ENCODE results near the gene PHKA2.
A peak's percentile ranks its signal among the peaks of the same experiment; 100 is the strongest.

GRCh38 chrX:18994713-18995112 lies 10.8 kb upstream of the PHKA2 start:
- TF ChIP-seq EP300 (IDR thresholded peaks at IDR 0.05) = peak; percentile 28 to 43; a peak in 1 of 5 replicates
- no peak for TF ChIP-seq CTCF (IDR thresholded peaks at IDR 0.05)
- peak; percentile 87 to 95 for TF ChIP-seq CEBPB (IDR thresholded peaks at IDR 0.05)
- TF ChIP-seq MAX (IDR thresholded peaks at IDR 0.05) = 0 out of 2 replicates have a peak, but pooled peaks have one; percentile 27
- TF ChIP-seq ATOH8 (CRISPR knock-in tag; IDR thresholded peaks at IDR 0.05; ENCODE audit: low read depth) = no peak
- no peak for TF ChIP-seq ELK1 (IDR thresholded peaks at IDR 0.05; ENCODE audit: low read depth, low read length)

Measured in A549 (cell line).